HG03460 (cell line): ENCODE data around the gene DSCAM.

Source experiments
- ATAC-seq: cut with Tn5 transposase; IDR thresholded peaks from one replicate; pipeline ENCODE4 v1.9.1; 2021; ENCODE audit not compliant: unreplicated experiment

The DSCAM gene

GRCh38 chr21:40717028-40717427 is 129.9 kb downstream of the DSCAM start:
- no peak for ATAC-seq

- no peak for ATAC-seq
Observed at GRCh38 chr21:40714536-40714935, 132.4 kb downstream of the DSCAM start.

GRCh38 chr21:40707656-40708244 is 139.2 kb downstream of the DSCAM start:
- no peak for ATAC-seq

GRCh38 chr21:40706806-40707655 is 139.9 kb downstream of the DSCAM start:
- ATAC-seq = no peak

GRCh38 chr21:40706176-40706575 is 140.8 kb downstream of the DSCAM start:
- no peak for ATAC-seq

- ATAC-seq = no peak
Observed at GRCh38 chr21:40704141-40704540, 142.8 kb downstream of the DSCAM start.

- ATAC-seq = no peak
Observed at GRCh38 chr21:40699366-40699765, 147.6 kb downstream of the DSCAM start.

GRCh38 chr21:40696246-40696645 is 150.7 kb downstream of the DSCAM start:
- no peak for ATAC-seq

- ATAC-seq = no peak
Observed at GRCh38 chr21:40689840-40690360, 157.1 kb downstream of the DSCAM start.

GRCh38 chr21:40689217-40689616 is 157.7 kb downstream of the DSCAM start:
- no peak for ATAC-seq

- ATAC-seq = no peak
Observed at GRCh38 chr21:40688106-40688864, 158.7 kb downstream of the DSCAM start.

- ATAC-seq = no peak
Observed at GRCh38 chr21:40687625-40688024, 159.3 kb downstream of the DSCAM start.

- no peak for ATAC-seq
Observed at GRCh38 chr21:40686526-40686925, 160.4 kb downstream of the DSCAM start.

- no peak for ATAC-seq
Observed at GRCh38 chr21:40685141-40685540, 161.8 kb downstream of the DSCAM start.

- ATAC-seq = no peak
Observed at GRCh38 chr21:40684726-40685125, 162.2 kb downstream of the DSCAM start.

GRCh38 chr21:40683349-40683748 is 163.6 kb downstream of the DSCAM start:
- no peak for ATAC-seq

GRCh38 chr21:40681164-40681859 is 165.6 kb downstream of the DSCAM start:
- ATAC-seq = no peak

GRCh38 chr21:40680311-40680710 is 166.6 kb downstream of the DSCAM start:
- no peak for ATAC-seq

GRCh38 chr21:40678681-40679284 is 168.2 kb downstream of the DSCAM start:
- ATAC-seq = no peak

- no peak for ATAC-seq
Observed at GRCh38 chr21:40675017-40675416, 171.9 kb downstream of the DSCAM start.

GRCh38 chr21:40672602-40673001 is 174.4 kb downstream of the DSCAM start:
- ATAC-seq = no peak
